HG02970 (cell line): ENCODE results near the gene SHROOM3.
"Not testable (repeated sequence)": the region's sequence is repeated elsewhere in the genome, so short reads cannot be mapped to it uniquely, and the experiment has no call there.

Source experiments
- ATAC-seq: cut with Tn5 transposase; IDR thresholded peaks from one replicate; pipeline ENCODE4 v1.9.1; 2021; ENCODE audit warnings: mild to moderate bottlenecking, moderate library complexity, moderate number of reproducible peaks; ENCODE audit not compliant: unreplicated experiment, low FRiP score

SHROOM3 gene

GRCh38 chr4:76443376-76443775 is 8.3 kb downstream of the SHROOM3 start:
- no peak for ATAC-seq

DNA sequence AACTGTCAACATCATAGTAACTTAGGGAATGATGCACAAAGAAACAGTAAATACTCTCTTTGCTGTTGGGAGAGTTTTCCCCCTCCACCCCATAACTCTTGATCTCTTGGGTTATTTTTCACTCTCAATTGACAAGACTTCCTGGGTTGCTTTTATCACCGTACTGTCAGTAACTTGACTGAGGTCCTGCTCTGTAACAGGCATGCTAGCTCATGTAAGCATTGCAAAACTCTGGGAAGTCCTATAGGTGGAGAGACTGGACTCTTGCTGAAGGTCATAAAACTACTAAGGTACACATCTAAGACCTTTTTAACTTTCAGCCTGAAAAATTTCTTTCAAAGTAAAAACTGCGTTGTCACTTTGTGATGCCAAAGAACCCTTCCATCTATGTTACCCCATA is 10.9 kb downstream of the SHROOM3 start:
- ATAC-seq = no peak

DNA sequence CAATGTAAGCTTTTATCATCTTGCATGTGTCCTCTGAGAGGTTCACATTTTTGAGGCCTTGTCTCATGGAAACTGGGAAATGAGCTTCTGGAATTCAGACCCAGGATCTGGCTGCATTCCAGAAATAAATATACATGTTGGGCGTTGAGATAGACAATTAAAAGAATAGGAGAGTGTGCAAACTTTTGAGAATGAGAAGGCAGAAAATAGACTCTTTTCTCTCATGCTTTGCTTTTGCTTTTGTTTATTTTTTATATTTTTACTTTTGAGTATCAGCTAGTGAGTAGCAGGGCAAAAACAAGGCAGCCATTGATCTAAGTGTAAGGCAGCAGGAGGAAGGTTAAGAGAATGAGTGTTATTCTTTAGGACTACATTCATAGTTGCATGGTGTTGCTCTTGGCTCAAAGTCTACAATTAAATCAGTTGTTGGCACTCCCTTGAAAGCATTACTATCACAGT is 12.4 kb downstream of the SHROOM3 start:
- ATAC-seq = no peak

- ATAC-seq = no peak
Measured at GRCh38 chr4:76448211-76448610, 13.2 kb downstream of the SHROOM3 start.

DNA sequence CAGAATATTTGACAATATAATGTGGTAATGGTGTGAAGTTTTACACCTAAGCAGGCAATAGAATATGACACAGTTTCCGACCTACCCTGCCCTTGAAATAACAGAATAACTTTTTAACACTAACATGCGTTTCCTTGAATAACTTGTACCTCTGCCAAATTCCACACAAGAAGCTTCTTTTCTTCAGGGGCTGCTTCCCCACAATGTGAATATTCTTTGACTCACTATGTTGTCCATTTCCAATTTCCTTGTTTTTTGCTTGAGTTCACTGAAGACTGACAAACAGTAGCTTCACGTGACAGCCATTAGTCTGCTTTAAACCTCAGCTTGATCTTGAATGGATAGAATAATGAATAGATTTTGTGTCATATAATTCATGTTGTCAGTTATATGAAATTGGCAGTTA is 14.3 kb downstream of the SHROOM3 start:
- ATAC-seq = no peak

DNA sequence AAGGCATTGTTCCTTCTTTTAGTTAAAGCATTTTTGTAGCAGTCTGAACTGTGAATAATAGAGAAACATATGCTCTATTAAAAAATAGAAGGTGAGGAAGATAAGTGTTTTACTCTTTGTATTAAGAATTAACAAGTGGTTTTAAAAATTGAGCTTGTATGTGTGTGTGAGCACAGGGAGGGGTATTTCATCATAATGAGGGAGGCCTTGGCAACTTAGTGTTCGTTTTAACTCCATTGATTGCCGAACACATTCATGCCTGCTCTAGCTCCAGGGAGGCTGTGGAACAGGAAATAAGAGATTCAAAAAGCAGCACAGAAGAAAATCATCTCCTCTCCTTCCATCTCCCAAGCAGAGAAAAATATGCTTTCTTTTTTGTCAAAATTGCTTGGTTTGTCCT is 14.8 kb downstream of the SHROOM3 start:
- ATAC-seq = no peak

DNA sequence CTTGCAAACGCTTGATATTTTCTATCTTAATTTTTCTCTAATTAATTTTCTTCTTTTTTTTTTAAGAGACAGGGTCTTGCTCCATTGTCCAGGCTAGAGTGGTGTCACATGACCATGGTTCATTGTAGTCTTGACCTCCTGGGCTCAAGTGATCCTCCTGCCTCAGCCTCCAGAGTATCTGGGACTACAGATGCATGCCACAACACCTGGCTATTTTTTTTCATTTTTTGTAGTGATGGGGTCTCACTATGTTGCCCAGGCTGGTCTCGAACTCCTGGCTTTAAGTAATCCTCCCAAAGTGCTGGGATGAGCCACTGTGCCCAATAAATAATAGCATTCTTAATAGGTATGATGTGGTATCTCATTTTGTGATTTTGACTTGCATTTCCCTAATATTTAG is 18.2 kb downstream of the SHROOM3 start:
- no peak for ATAC-seq

- ATAC-seq = not testable (repeated sequence)
Measured at GRCh38 chr4:76454073-76454472, 19.0 kb downstream of the SHROOM3 start.

DNA sequence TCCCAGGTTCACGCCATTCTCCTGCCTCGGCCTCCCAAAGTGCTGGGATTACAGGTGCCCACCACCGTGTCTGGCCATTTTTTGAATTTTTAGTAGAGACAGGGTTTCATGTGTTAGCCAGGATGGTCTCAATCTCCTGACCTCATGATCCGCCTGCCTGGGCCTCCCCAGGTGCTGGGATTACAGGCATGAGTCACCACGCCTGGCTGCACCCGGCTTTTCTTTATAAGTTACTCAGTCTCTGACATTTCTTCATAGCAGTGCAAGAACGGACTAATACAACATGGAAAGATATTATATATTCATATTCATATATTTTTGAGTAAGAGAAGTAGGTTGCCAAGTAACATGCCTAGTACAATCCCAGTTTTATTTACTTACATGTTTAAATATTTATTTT is 22.9 kb downstream of the SHROOM3 start:
- no peak for ATAC-seq

DNA sequence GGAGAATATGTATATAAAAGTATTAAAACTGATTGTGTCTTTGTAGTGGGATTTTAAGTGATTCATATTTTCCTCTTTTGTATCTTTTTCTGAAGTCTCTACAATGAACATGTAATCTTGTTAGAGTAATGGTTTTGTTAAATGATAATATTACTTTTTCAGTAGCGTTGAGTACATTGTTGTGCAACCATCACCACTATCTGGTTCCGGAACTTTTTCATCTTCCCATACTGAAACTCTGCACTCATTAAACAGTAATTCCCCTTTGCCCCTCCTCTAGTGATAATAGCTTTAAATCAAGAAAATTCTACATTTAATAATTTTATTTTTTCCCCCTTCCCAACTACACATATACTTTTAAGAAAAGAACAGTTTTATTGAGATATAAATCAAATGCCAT is 23.3 kb downstream of the SHROOM3 start:
- no peak for ATAC-seq

DNA sequence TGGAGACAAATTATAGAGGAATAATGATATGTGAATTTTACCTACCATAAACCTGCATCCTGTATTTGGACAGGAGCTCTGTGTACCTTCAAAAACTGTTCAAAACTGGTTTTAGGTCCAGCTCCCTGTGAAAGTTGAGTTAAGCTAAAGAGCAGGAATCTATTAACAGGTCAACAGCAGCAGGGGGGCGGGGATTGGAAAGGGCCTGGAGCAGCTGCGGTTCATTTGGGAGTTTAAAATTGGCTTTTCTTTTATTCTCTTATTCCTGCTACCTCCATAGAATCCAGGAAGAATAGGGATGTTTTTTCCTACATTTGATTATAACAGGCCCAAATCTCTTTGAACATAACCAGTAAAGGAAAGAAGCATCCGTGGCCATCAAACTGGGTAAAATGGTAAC is 23.8 kb downstream of the SHROOM3 start:
- no peak for ATAC-seq

DNA sequence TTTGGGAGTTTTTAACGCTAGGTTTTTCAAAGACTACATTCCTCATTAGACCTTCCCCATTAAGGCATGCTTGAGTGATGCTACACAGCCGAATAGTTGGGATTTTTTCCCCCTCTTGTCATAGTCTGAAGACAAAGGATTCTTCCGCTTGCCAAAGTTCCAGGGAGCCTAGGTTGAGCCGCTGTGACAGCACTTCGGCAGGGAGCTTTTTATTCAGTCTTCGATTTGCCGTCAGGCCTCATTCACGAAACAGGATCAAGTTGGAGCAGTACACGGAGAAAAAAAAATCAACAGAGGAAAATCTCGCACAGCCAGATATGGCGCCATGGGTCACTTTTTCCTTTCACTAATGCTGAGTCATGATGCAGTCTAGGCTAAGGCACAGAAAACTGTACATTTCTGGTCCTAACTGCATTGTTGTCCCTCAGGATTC is 24.3 kb downstream of the SHROOM3 start:
- ATAC-seq = no peak

DNA sequence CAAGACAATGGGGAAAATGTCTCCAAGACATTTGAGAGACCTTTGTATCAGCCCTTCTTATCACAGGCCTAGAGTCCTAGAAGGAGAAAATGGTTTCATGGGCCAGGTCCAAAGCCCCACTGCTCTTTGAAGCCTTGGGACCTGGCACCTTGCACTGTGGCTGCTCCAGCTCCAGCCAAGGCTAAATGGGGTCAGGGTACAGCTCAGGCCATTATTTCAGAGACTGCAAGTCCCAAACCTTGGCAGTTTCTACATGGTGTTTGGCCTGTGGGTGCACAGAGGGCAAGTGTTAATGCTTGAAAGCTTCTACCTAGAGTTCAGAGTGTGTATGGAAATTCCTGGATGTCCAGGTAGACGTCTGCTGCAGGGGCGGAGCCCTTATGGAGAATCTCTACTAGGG is 28.5 kb downstream of the SHROOM3 start:
- ATAC-seq = no peak

- ATAC-seq = no peak
Measured at GRCh38 chr4:76470064-76470463, 35.0 kb downstream of the SHROOM3 start.

GRCh38 chr4:76470532-76470931 is 35.5 kb downstream of the SHROOM3 start:
- ATAC-seq = no peak

DNA sequence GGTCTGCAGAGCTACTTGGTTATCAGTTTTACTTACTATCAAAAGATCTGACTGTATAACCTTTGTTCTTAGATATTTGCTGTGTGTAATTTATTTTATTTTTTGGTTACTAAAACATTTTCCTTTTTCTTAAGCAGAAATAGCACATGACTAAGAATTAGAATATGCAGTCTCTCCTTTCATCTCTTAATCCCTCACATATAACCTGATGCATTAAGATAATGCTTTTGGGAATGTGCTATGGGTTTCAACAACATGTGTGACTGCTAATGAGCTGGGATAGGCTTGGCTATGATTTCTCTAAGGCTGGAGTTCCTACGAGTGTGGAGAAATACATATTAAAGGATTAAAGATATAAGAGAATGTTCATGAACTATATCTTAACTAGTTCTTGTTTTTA is 41.5 kb downstream of the SHROOM3 start:
- ATAC-seq = no peak

- ATAC-seq = no peak
Measured at GRCh38 chr4:76484654-76485053, 49.6 kb downstream of the SHROOM3 start.

DNA sequence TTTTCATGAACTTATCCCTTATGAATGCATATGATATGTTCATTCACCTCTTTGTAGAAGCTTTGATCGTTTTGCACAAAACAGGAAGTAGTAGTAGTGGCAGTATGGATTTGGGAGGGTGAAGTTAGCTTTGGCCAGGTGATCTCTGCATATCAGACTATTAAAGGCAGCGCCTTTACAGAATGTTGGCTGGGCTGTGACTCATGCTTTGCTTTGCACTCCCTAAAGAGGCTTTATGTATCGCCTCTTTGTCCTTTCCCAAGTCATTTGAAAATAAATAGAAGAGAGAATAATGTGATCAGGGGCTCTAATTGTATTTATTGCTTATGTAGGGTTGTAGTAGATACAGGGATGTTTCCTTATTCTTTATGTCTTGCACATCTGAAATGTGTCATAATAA is 50.4 kb downstream of the SHROOM3 start:
- ATAC-seq = no peak

DNA sequence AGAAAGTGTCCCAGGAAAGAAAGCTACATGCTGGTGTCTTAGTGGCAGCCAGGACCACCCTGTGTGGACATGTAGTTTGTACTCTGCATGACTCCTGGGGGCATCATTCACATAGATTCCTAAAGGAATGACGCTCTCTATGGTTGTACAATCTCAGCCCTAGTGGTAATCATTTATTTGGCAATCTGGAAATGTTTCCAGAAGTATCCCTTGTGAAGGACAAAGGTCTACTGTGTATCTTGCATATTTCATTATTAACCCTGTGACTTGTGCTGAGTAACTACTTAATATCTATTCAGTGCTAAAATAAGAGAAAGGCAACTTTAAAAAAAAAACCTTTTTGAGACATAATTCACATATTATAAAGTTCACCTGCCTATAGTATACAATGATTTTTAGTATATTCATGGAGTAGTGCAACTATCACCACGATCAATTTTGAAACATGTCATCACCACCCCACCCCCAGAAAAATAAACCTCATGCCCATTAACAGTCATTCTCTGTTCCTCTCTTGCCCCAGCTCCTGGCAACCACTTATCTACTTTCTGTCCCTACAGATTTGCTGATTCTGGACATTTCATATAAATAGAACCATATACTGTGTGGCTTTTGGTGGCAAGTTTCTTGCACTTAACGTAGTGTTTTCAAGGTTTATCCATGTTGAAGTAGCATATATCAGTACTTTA is 51.7 kb downstream of the SHROOM3 start:
- no peak for ATAC-seq

- no peak for ATAC-seq
Measured at GRCh38 chr4:76487621-76488020, 52.6 kb downstream of the SHROOM3 start.

- ATAC-seq = no peak
Measured at GRCh38 chr4:76488455-76488854, 53.4 kb downstream of the SHROOM3 start.

- no peak for ATAC-seq
Measured at GRCh38 chr4:76488888-76489685, 54.1 kb downstream of the SHROOM3 start.
